ENCODE data around the gene HTR3E. TPM values are rescaled to one million over a fixed set of nuclear protein-coding genes. Genes with fewer than 3 reads are reported as not detected.
"Not testable (repeated sequence)": the region's sequence is repeated elsewhere in the genome, so short reads cannot be mapped to it uniquely, and the experiment has no call there.

Gene HTR3E
- total RNA-seq, 2 experiments from 2014 or later: not detected

GRCh38 chr3:184144505-184144904, 47.6 kb downstream of the HTR3E start:
- ChIA-PET CTCF (interaction anchor here (0.7 to 1.8 kb wide), 6 partner anchors 34 to 249 kb away, joined by 3 to 9 read pairs (median 3); partner anchors contain the start of gene EEF1AKMT4), POLR2A (interaction anchor here (2.4 kb wide), 1 partner anchor 9 kb away, joined by 10 read pairs; the partner anchor contains the start of gene EIF2B5)
- no peaks in the 10 kb centered on the region for H3K27me3 Mint-ChIP-seq (ENCODE audit: low read depth)
- no peak for DNase-seq
- no peak overlapping the region for H3K4me3 Mint-ChIP-seq
- ATAC-seq: no peak
- H3K27ac Mint-ChIP-seq: no peak overlapping the region
- peaks cover 53% of the 10 kb centered on the region for H3K36me3 Mint-ChIP-seq (ENCODE audit: low read depth)
- H3K9me3 Mint-ChIP-seq (ENCODE audit: insufficient read depth): no peaks in the 10 kb centered on the region
- no peaks in the 10 kb centered on the region for H3K4me1 Mint-ChIP-seq (ENCODE audit: low read depth)

DNA sequence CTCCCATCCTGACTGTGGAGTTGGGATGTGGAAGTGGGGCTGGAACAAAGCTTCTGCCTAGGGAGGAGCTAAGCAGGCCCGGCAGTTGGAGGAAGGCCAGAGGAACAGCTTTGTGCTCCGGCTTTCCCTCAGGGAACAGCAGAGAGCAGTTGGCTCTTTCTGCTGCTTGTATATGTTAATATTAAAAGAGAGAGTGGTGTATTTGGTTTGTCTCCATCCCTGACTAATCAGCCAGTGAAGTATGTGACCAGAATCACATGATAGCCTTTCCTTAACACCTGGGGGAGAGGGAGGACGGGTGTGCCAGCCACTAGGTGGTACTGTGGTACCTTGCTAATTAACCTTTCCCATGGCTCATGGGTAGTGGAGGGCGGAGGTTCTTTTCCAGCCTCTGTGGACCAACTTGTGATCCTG, 48.3 kb downstream of the HTR3E start:
- Mint-ChIP-seq H3K9me3 (ENCODE audit: insufficient read depth) (no peaks in the 10 kb centered on the region), H3K27ac (no peak overlapping the region), H3K4me1 (ENCODE audit: low read depth) (no peaks in the 10 kb centered on the region), H3K27me3 (ENCODE audit: low read depth) (no peaks in the 10 kb centered on the region), H3K4me3 (no peak overlapping the region), H3K36me3 (ENCODE audit: low read depth) (peaks cover 50% of the 10 kb centered on the region)
- ChIA-PET POLR2A (interaction anchor here (2.4 kb wide), 1 partner anchor 10 kb away, joined by 10 read pairs; the partner anchor contains the start of gene EIF2B5), CTCF (interaction anchor here (0.7 to 1.8 kb wide), 7 partner anchors 33 to 252 kb away, joined by 3 to 9 read pairs (median 3); partner anchors contain the start of gene EEF1AKMT4)
- peak; percentile 48 for DNase-seq
- peak; percentile 52 for ATAC-seq

GRCh38 chr3:184145751-184146270, 48.9 kb downstream of the HTR3E start:
- H3K36me3 Mint-ChIP-seq (ENCODE audit: low read depth): peaks cover 43% of the 10 kb centered on the region
- H3K9me3 Mint-ChIP-seq (ENCODE audit: insufficient read depth): no peaks in the 10 kb centered on the region
- H3K4me1 Mint-ChIP-seq (ENCODE audit: low read depth): no peaks in the 10 kb centered on the region
- ChIA-PET CTCF (interaction anchor here (1.0 to 1.2 kb wide), 2 partner anchors 10 to 253 kb away, joined by 3 to 4 read pairs; partner anchors contain the start of gene DVL3), POLR2A (no interaction called here)
- ATAC-seq: no peak
- H3K4me3 Mint-ChIP-seq: no peak overlapping the region
- no peak overlapping the region for H3K27ac Mint-ChIP-seq
- no peaks in the 10 kb centered on the region for H3K27me3 Mint-ChIP-seq (ENCODE audit: low read depth)
- DNase-seq: no peak

GRCh38 chr3:184148076-184148475, 51.2 kb downstream of the HTR3E start:
- ChIA-PET POLR2A (no interaction called here), CTCF (interaction anchor here (0.7 kb wide), 1 partner anchor 102 kb away, joined by 3 read pairs; the partner anchor contains the start of gene EEF1AKMT4)
- no peaks in the 10 kb centered on the region for H3K9me3 Mint-ChIP-seq (ENCODE audit: insufficient read depth)
- H3K4me1 Mint-ChIP-seq (ENCODE audit: low read depth): no peaks in the 10 kb centered on the region
- no peak overlapping the region for H3K4me3 Mint-ChIP-seq
- H3K27me3 Mint-ChIP-seq (ENCODE audit: low read depth): no peaks in the 10 kb centered on the region
- peaks cover 22% of the 10 kb centered on the region for H3K36me3 Mint-ChIP-seq (ENCODE audit: low read depth)
- ATAC-seq (no peak), DNase-seq (no peak)
- no peak overlapping the region for H3K27ac Mint-ChIP-seq

DNA sequence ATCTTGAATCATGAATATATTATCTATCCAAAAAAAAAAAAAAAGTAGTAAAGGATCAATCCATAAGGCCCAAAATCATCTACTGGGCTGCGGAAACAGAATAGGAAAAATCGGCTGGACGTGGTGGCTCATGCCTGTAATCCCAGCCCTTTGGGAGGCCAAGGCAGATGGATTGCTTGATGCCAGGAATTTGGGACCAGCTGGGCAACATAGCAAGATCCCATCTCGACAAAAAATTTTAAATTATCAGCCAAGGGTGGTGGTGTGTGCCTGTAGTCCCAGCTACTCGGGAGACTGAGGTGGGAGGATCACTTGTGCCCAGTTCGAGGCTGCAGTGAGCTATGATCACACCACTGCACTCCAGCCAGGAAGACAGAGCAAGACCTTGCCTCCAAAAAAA, 52.3 kb downstream of the HTR3E start:
- H3K4me3 Mint-ChIP-seq: no peak overlapping the region

DNA sequence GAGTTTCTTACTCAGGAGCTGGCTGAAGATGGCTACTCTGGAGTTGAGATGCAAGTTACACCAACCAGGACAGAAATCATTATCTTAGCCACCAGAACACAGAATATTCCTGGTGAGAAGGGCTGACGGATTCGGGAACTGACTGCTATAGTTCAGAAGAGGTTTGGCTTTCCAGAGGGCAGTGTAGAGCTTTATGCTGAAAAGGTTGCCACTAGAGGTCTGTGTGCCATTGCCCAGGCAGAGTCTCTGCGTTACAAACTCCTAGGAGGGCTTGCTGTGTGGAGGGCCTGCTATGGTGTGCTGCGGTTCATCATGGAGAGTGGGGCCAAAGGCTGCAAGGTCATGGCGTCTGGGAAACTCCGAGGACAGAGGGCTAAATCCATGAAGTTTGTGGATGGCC, 52.9 kb downstream of the HTR3E start:
- H3K36me3 Mint-ChIP-seq (ENCODE audit: low read depth): peaks cover 12% of the 10 kb centered on the region
- H3K4me1 Mint-ChIP-seq (ENCODE audit: low read depth); H3K9me3 Mint-ChIP-seq (ENCODE audit: insufficient read depth); DNase-seq; H3K27ac Mint-ChIP-seq; POLR2A ChIA-PET; CTCF ChIA-PET; ATAC-seq; H3K27me3 Mint-ChIP-seq (ENCODE audit: low read depth); H3K4me3 Mint-ChIP-seq: not testable (repeated sequence)

More for the DNA sequence above, 52.3 kb downstream of the HTR3E start:
- Mint-ChIP-seq H3K9me3 (ENCODE audit: insufficient read depth) (no peaks in the 10 kb centered on the region), H3K36me3 (ENCODE audit: low read depth) (peaks cover 13% of the 10 kb centered on the region), H3K27me3 (ENCODE audit: low read depth) (no peaks in the 10 kb centered on the region), H3K27ac (no peak overlapping the region), H3K4me1 (ENCODE audit: low read depth) (no peaks in the 10 kb centered on the region)
- ChIA-PET CTCF (no interaction called here), POLR2A (no interaction called here)
- DNase-seq (no peak), ATAC-seq (no peak)

DNA sequence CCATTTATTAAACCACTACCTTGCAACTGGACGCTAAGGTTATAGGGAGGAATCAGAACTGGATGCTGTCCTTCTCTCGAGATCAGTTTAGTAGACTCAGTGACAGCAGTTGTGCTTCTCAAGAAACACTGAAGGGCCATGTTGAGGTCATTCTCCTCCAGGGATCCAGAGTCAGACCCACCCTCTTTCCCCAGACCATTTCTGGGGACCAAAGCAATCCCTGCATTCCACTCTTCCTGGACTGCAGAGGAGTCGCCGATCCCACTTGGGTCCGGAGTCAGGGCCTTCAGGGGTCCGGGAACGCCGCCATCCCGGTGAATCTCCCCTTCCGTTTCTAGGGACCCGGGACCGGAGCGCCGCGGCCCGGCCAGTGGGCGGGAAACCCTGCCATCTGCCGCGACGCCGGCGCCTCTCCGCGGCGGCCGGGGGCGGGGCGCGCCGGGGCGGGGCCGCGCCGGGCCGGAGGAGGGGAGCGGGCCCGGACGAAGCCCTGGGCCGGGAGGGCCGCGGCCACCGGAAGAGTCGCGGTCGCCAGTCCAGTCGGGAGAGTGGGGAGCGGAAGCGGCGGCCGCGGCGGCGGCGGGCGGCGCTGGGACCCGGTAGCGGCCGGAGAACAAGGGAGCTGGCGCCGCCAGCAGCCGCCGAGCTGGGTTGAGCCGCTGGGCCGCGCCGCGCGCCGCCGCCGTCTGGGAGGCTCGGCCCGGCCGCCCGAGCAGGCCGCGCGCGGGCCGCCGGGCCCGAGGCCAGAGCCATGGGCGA, 58.2 kb downstream of the HTR3E start, which contains the start of gene DVL3:
DVL3 (plus strand) TSS at position 493 of the 759 bp plus-strand sequence; CDS start at position 752, 259 bp downstream.
- Mint-ChIP-seq H3K36me3 (ENCODE audit: low read depth) (peaks cover 5% of the 10 kb centered on the region), H3K27me3 (ENCODE audit: low read depth) (no peaks in the 10 kb centered on the region), H3K4me3 (peak within 1 kb of the TSS; percentile 95), H3K27ac (peak within 1 kb of the TSS; percentile 81), H3K9me3 (ENCODE audit: insufficient read depth) (no peaks in the 10 kb centered on the region), H3K4me1 (ENCODE audit: low read depth) (peaks cover 22% of the 10 kb centered on the region)
- ChIA-PET POLR2A (interaction anchor here (0.7 to 1.5 kb wide), 3 partner anchors 19 to 1452 kb away, joined by 3 read pairs; no protein-coding TSS in a partner anchor), CTCF (interaction anchor here (1.2 to 1.7 kb wide), 5 partner anchors 9 to 259 kb away, joined by 3 to 4 read pairs (median 4); partner anchors contain the start of gene EEF1AKMT4)
- DNase-seq (peak; percentile 51), ATAC-seq (peak; percentile 77)

DNA sequence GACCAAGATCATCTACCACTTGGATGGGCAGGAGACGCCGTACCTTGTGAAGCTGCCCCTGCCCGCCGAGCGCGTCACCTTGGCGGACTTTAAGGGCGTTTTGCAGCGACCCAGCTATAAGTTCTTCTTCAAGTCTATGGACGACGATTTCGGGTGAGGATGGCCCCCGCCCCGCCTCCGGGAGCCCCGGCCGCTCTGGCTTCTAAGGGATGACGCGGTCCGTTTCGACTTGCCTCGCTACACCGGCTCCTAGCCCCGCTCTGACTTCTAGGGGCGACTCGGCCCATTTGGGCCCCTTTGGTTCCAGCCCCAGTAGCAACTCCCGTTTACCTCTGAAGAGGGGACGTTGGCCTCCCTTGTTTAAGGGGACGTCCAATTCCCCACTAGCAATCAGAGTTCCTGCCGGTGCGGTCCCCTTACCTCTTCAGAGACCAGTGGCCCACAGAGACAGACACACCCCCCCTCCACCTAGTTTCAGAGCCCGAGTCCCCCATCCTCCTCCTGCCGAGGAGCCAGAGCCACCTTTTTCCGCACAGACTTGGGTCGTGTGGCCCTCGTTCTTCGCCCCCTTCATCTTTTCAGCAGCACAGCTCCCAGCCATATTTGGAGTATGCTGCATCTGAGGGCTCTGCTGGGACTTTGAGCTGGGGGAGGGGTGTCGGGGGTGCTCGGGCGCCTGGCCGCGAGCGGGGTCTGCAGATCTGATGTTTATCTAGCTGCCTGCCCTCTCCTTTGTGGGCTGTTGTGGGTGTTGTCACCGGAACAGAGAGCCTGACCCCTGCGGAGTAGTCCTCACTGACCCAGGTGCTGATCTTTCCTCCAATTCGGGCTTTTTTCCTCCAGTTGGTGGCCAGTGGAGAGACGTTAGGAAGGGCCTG, 59.0 kb downstream of the HTR3E start:
- Mint-ChIP-seq H3K9me3 (ENCODE audit: insufficient read depth) (no peaks in the 10 kb centered on the region), H3K27ac (peak overlapping the region; percentile 81), H3K4me3 (peak overlapping the region; percentile 95), H3K36me3 (ENCODE audit: low read depth) (peaks cover 5% of the 10 kb centered on the region), H3K27me3 (ENCODE audit: low read depth) (no peaks in the 10 kb centered on the region), H3K4me1 (ENCODE audit: low read depth) (peaks cover 26% of the 10 kb centered on the region)
- DNase-seq (peak; percentile 58), ATAC-seq (peak; percentile 58)
- POLR2A ChIA-PET: interaction anchor here (0.7 to 1.5 kb wide), 6 partner anchors 13 to 1453 kb away, joined by 3 to 5 read pairs (median 3); partner anchors contain the start of gene EIF2B5
- CTCF ChIA-PET: interaction anchor here (1.1 to 1.7 kb wide), 6 partner anchors 10 to 260 kb away, joined by 3 to 4 read pairs (median 4); partner anchors contain the start of gene EEF1AKMT4

GRCh38 chr3:184156522-184156955, 59.7 kb downstream of the HTR3E start:
- CTCF ChIA-PET: interaction anchor here (1.1 to 1.7 kb wide), 5 partner anchors 11 to 140 kb away, joined by 3 to 4 read pairs (median 4); partner anchors contain the start of gene EEF1AKMT4
- POLR2A ChIA-PET: interaction anchor here (0.7 to 1.5 kb wide), 5 partner anchors 12 to 24 kb away, joined by 3 to 5 read pairs (median 3); partner anchors contain the start of gene EIF2B5
- Mint-ChIP-seq H3K4me3 (peak overlapping the region; percentile 95), H3K36me3 (ENCODE audit: low read depth) (peaks cover 5% of the 10 kb centered on the region), H3K27me3 (ENCODE audit: low read depth) (no peaks in the 10 kb centered on the region), H3K4me1 (ENCODE audit: low read depth) (peaks cover 26% of the 10 kb centered on the region), H3K9me3 (ENCODE audit: insufficient read depth) (no peaks in the 10 kb centered on the region), H3K27ac (peak overlapping the region; percentile 81)
- ATAC-seq (no peak), DNase-seq (no peak)
